Spinal cord (tissue), 10 donors: ENCODE data around the gene EVPLL. TPM values are rescaled to one million over a fixed set of nuclear protein-coding genes. Genes with fewer than 3 reads are reported as not detected.
"Not testable (repeated sequence)": the region's sequence is repeated elsewhere in the genome, so short reads cannot be mapped to it uniquely, and the experiment has no call there.

Experiments used
- DNase-seq, 6 donors: peaks; one replicate each; pipeline versions ENCODE4 v3.0.0 to v3.0.0-alpha.2; 2013 to 2015; ENCODE audit warnings: low spot score in 6 of 6, low read depth in 4 of 6
- H3K27ac ChIP-seq: one replicate; pipeline ENCODE4 v1.5.1; 2013; ENCODE audit warnings: low read depth, low read length, control low read depth
- H3K27me3 ChIP-seq: one replicate; pipeline ENCODE4 v1.6.1; 2013; ENCODE audit warnings: low read length; ENCODE audit not compliant: control insufficient read depth, insufficient read depth
- H3K36me3 ChIP-seq: one replicate; pipeline ENCODE4 v1.6.1; 2013; ENCODE audit warnings: low read length; ENCODE audit not compliant: control insufficient read depth, insufficient read depth
- H3K4me1 ChIP-seq: one replicate; pipeline ENCODE4 v1.6.1; 2013; ENCODE audit warnings: low read length; ENCODE audit not compliant: control insufficient read depth, insufficient read depth
- H3K4me3 ChIP-seq: one replicate; pipeline ENCODE4 v1.5.1; 2013; ENCODE audit warnings: low read depth, low read length, control low read depth
- H3K9me3 ChIP-seq: one replicate; pipeline ENCODE4 v1.6.1; 2013; ENCODE audit warnings: low read length; ENCODE audit not compliant: control insufficient read depth, insufficient read depth
- WGBS: methylation state at CpG from one replicate; pipeline ENCODE4 v1.1.5; 2013; ENCODE audit warnings: missing lambda C conversion rate; ENCODE audit not compliant: insufficient coverage; 5-methylcytosine and 5-hydroxymethylcytosine counted together
- long read RNA-seq, 4 donors: transcript quantifications; one replicate each; lab custom pipeline, GENCODE V29; 2026
- polyA plus RNA-seq, 2 donors: library from polyadenylated mRNA; unstranded; fragments of 120-200 nt; gene quantifications; one replicate each; pipeline ENCODE4 v1.2.1, GENCODE V29; 2013; ENCODE audit not compliant: insufficient read length in 2 of 2
- total RNA-seq, 2 donors: library from RNA; depleted of rRNA in 1 of 2; stranded (reverse); fragments of 120-200 nt in 1 of 2; fragments of >200 nt in 1 of 2; gene quantifications; one replicate each; pipeline versions ENCODE4 v1.2.3 to v1.2.4, GENCODE V29; 2013 to 2014
- donor health status: healthy.

The EVPLL gene
- total RNA-seq (under 1 TPM in 1 of 2 donors, not detected in 1; 0.10 TPM), polyA plus RNA-seq (1 to 10 TPM in 1 of 2 donors, under 1 TPM in 1; 0.70 to 2.5 TPM)
- long read RNA-seq, donor 1: 0 reads
- long read RNA-seq, donor 2: 0 reads
- long read RNA-seq, donor 3: 0 reads
- long read RNA-seq, donor 4: 0 reads

GRCh38 chr17:18377437-18378204, at the start of gene EVPLL:
TSS of gene EVPLL (plus strand) at chr17:18377778. CDS start at chr17:18380938, 3,160 bp downstream.
- no peaks in the 10 kb centered on the region for H3K27me3 ChIP-seq
- no peaks in the 10 kb centered on the region for H3K36me3 ChIP-seq
- H3K4me1 ChIP-seq: no peaks in the 10 kb centered on the region
- no peaks in the 10 kb centered on the region for H3K9me3 ChIP-seq
- no peak for DNase-seq
- no peak within 1 kb of the TSS for H3K27ac ChIP-seq
- H3K4me3 ChIP-seq: no peak within 1 kb of the TSS
- 82% methylated on average over 15 of the region's 20 CpGs for WGBS

- Histone ChIP-seq H3K9me3 (no peaks in the 10 kb centered on the region), H3K27me3 (no peaks in the 10 kb centered on the region), H3K4me3 (no peak overlapping the region), H3K36me3 (peaks cover 78% of the 10 kb centered on the region), H3K27ac (no peak overlapping the region), H3K4me1 (peaks cover 2% of the 10 kb centered on the region)
- DNase-seq: no peak
- WGBS: 88% methylated on average over 9 of the region's 9 CpGs
Observed at GRCh38 chr17:18328643-18329204, 48.9 kb upstream of the EVPLL start.

- Histone ChIP-seq H3K4me1 (no peaks in the 10 kb centered on the region), H3K27me3 (no peaks in the 10 kb centered on the region), H3K27ac (no peak overlapping the region), H3K9me3 (no peaks in the 10 kb centered on the region), H3K36me3 (peaks cover 80% of the 10 kb centered on the region), H3K4me3 (no peak overlapping the region)
- 85% methylated on average over 6 of the region's 9 CpGs for WGBS
- no peak for DNase-seq
Observed at GRCh38 chr17:18331879-18332278, 45.7 kb upstream of the EVPLL start.

GRCh38 chr17:18332909-18333489, 44.6 kb upstream of the EVPLL start:
- DNase-seq: no peak
- Histone ChIP-seq H3K4me3 (no peak overlapping the region), H3K36me3 (peaks cover 78% of the 10 kb centered on the region), H3K27ac (no peak overlapping the region), H3K9me3 (no peaks in the 10 kb centered on the region), H3K4me1 (no peaks in the 10 kb centered on the region), H3K27me3 (no peaks in the 10 kb centered on the region)
- WGBS: 63% methylated on average over 3 of the region's 4 CpGs

GRCh38 chr17:18338158-18338557, 39.4 kb upstream of the EVPLL start:
- H3K9me3 ChIP-seq, H3K27ac ChIP-seq, H3K4me1 ChIP-seq, DNase-seq, H3K27me3 ChIP-seq, H3K4me3 ChIP-seq: not testable (repeated sequence)
- H3K36me3 ChIP-seq: peaks cover 62% of the 10 kb centered on the region
- WGBS: 95% methylated on average over 11 of the region's 25 CpGs

- DNase-seq: no peak
- Histone ChIP-seq H3K9me3 (no peaks in the 10 kb centered on the region), H3K4me1 (no peaks in the 10 kb centered on the region), H3K36me3 (peaks cover 65% of the 10 kb centered on the region), H3K27me3 (no peaks in the 10 kb centered on the region), H3K27ac (no peak overlapping the region), H3K4me3 (no peak overlapping the region)
- WGBS: 100% methylated on average over 13 of the region's 13 CpGs
Observed at GRCh38 chr17:18339933-18340332, 37.6 kb upstream of the EVPLL start.

GRCh38 chr17:18344021-18344420, 33.6 kb upstream of the EVPLL start:
- WGBS: no CpG with 5 or more reads among the region's 5 CpGs
- Histone ChIP-seq H3K9me3 (no peaks in the 10 kb centered on the region), H3K27ac (no peak overlapping the region), H3K36me3 (peaks cover 70% of the 10 kb centered on the region), H3K27me3 (no peaks in the 10 kb centered on the region), H3K4me1 (no peaks in the 10 kb centered on the region), H3K4me3 (no peak overlapping the region)
- DNase-seq: no peak

GRCh38 chr17:18353541-18353940, 24.0 kb upstream of the EVPLL start:
- Histone ChIP-seq H3K4me3 (no peak overlapping the region), H3K9me3 (no peaks in the 10 kb centered on the region), H3K36me3 (peaks cover 51% of the 10 kb centered on the region), H3K4me1 (no peaks in the 10 kb centered on the region), H3K27ac (no peak overlapping the region), H3K27me3 (no peaks in the 10 kb centered on the region)
- DNase-seq: no peak
- WGBS: 93% methylated on average over 5 of the region's 6 CpGs

GRCh38 chr17:18356624-18357023, 21.0 kb upstream of the EVPLL start:
- Histone ChIP-seq H3K27ac (no peak overlapping the region), H3K36me3 (peaks cover 49% of the 10 kb centered on the region), H3K4me1 (peaks cover 2% of the 10 kb centered on the region), H3K9me3 (no peaks in the 10 kb centered on the region), H3K4me3 (no peak overlapping the region), H3K27me3 (no peaks in the 10 kb centered on the region)
- peak in 1 of 6 donors; percentile 15 for DNase-seq
- 86% methylated on average over 7 of the region's 10 CpGs for WGBS
